ENCODE results near the gene TRABD2B.

GRCh38 chr1:47778280-47778679, 218.9 kb downstream of the TRABD2B start:
- TF ChIP-seq CTCF (IDR thresholded peaks at IDR 0.05; ENCODE audit: low read depth, low read length, poor library complexity, severe bottlenecking): no peak
- no peak for TF ChIP-seq EZH2phosphoT487 (IDR thresholded peaks at IDR 0.05; ENCODE audit: borderline replicate concordance, low read length)
